Adrenal gland (tissue), 5 donors: ENCODE results near the gene TMEM156.

Source experiments
- CTCF ChIP-seq, 6 experiments: fragments of 450-650 bp in 4 of 6; fragments of 200-600 bp in 2 of 6; sonication (generic) in 1 of 6; IDR thresholded peaks; 1 replicate in 5 of 6; 2 replicates in 1 of 6; pipeline versions ENCODE4 v1.5.1 to v1.8.0; 2016 to 2021; ENCODE audit warnings: antibody characterized with exemption in 6 of 6, mild to moderate bottlenecking in 2 of 6, moderate library complexity in 1 of 6
- POLR2A ChIP-seq, 2 donors: fragments of 450-650 bp; IDR thresholded peaks; one replicate each; pipeline ENCODE4 v1.6.1; 2017; ENCODE audit warnings: antibody characterized with exemption in 2 of 2, mild to moderate bottlenecking in 2 of 2, moderate library complexity in 1 of 2
- donor health status: DM: no; HTN: no; CAD: no.

- no peak for TF ChIP-seq CTCF (IDR thresholded peaks at IDR 0.05)
- TF ChIP-seq POLR2A (IDR thresholded peaks at IDR 0.05): no peak
Observed at GRCh38 chr4:38976308-38976707, 55.9 kb downstream of the TMEM156 start.
